Pancreas (tissue), 10 donors: ENCODE data around the gene CATSPERD. TPM values are rescaled to one million over a fixed set of nuclear protein-coding genes. Genes with fewer than 3 reads are reported as not detected.

Source experiments
- ATAC-seq, 4 donors: fragments of 200-7000 bp; cut with Tn5 transposase; one replicate each; pipeline versions ENCODE4 v1.8.0 to v1.9.1; 2020; ENCODE audit warnings: mild to moderate bottlenecking in 4 of 4, moderate library complexity in 4 of 4
- DNase-seq, 6 donors: peaks; one replicate each; pipeline ENCODE4 v3.0.0-alpha.2; 2020
- FAIRE-seq: peaks from 2 replicates; lab custom pipeline; 2012; peaks lifted over from hg19 to GRCh38; lab: Jason Lieb, UNC
- H3K27ac ChIP-seq, 4 donors: fragments of 200-600 bp; sonication (generic); 1 replicate in 3 of 4; 2 replicates in 1 of 4; pipeline versions ENCODE4 v1.5.0 to v1.8.0; 2020
- H3K27me3 ChIP-seq, 4 donors: fragments of 200-600 bp; one replicate each; pipeline ENCODE4 v1.8.0; 2021
- H3K36me3 ChIP-seq, 3 donors: fragments of 200-600 bp; sonication (generic) in 1 of 3; one replicate each; pipeline versions ENCODE4 v1.5.0 to v1.8.0; 2020 to 2021
- H3K4me1 ChIP-seq, 3 donors: fragments of 200-600 bp; one replicate each; pipeline ENCODE4 v1.8.0; 2021
- H3K4me3 ChIP-seq, 4 donors: fragments of 200-600 bp; sonication (generic) in 2 of 4; one replicate each; pipeline versions ENCODE4 v1.5.0 to v1.8.0; 2020 to 2021
- H3K9me3 ChIP-seq, 4 donors: fragments of 200-600 bp; one replicate each; pipeline ENCODE4 v1.8.0; 2021
- CTCF ChIP-seq, 4 donors: fragments of 200-600 bp; sonication (generic) in 3 of 4; IDR thresholded peaks; one replicate each; pipeline versions ENCODE4 v1.5.0 to v1.8.0; 2021; ENCODE audit warnings: antibody characterized with exemption in 4 of 4
- WGBS, 2 donors: extraction: QIAGEN DNeasy Blood & Tissue Kit; methylation state at CpG; one replicate each; pipeline ENCODE4 v1.1.7; 2013; 5-methylcytosine and 5-hydroxymethylcytosine counted together
- intact Hi-C, 3 donors: fragments of 100-400 bp; cut with DNase I; formaldehyde crosslinking; loops; one replicate each; pipeline versions ENCODE4 v1.11.1 to v1.14.2; 2022
- polyA plus RNA-seq, 2 donors: library from polyadenylated mRNA; stranded (reverse); fragments of 200-250 nt; gene quantifications; one replicate each; pipeline ENCODE4 v1.2.3, GENCODE V29; 2013
- total RNA-seq, 6 donors: library from RNA; stranded (reverse); fragmentation: NEBNext Ultra II Directional in 4 of 6; extraction: Animal tissue kit (Norgen Biotek cat#: 25700) in 4 of 6; gene quantifications; one replicate each; pipeline versions ENCODE4 v1.2.1 to v1.2.4, GENCODE V29; 2021 to 2023
- donor health status: healthy with polysubstance abuse.
- donor health status: DM: no; HTN: no; CAD: no; lungs with moderate emphysema.
- donor health status: DM: no; HTN: no; CAD: no.
- donor health status: control.
- donor health status: control.
- donor health status: Bipolar disorder and iron deficiency.
- donor health status: DM: yes; HTN: yes; CAD: no.
- donor health status: DM: no; HTN: no; CAD: no.
- donor health status: DM: no; HTN: no; CAD: no.
- donor health status: DM: yes; HTN: yes; CAD: no.

CATSPERD gene
- total and polyA plus RNA-seq, 8 donors, result not detected

GRCh38 chr19:5806133-5806489 is 85.7 kb downstream of the CATSPERD start:
- TF ChIP-seq CTCF (IDR thresholded peaks at IDR 0.05), result peak in 1 of 4 donors; percentile 3
- Histone ChIP-seq H3K4me3 (peak overlapping the region in 3 of 4 donors; percentile 52 to 61 (median 55)), H3K4me1 (peaks cover 0 to 5% (median 0%) of the 10 kb centered on the region in 3 donors), H3K9me3 (no peaks in the 10 kb centered on the region), H3K27me3 (no peaks in the 10 kb centered on the region), H3K27ac (peak overlapping the region in 1 of 4 donors; percentile 71), H3K36me3 (no peaks in the 10 kb centered on the region)
- intact Hi-C loops, result loop anchor here in 1 of 3 donors (5.0 kb wide), 1 partner anchor 86 kb away; no protein-coding TSS in a partner anchor
- DNase-seq (peak in 3 of 6 donors; percentile 24 to 62 (median 41)), FAIRE-seq (no peak), ATAC-seq (no peak)
- WGBS, 2 donors, result 27% methylated on average over 6 of the region's 6 CpGs

DNA sequence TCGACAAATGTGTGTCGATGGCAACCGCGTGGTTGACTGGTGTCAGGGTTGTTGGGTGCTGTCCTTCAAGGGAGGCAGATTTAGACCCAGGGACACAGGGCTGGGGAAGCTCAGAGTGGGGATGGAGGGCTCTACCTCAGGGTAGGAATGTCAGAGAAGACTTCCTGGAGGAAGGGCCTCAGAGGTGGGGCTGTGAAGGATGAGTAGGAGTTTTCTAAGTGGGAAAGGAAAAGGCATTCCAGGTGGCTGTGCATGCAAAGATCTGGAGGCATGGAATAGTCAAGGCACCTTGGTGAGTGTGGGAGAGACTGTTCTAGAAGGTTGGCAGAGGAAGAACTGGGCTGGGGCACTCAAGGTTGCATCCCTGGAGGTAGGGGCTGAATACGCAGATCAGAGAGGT is 86.5 kb downstream of the CATSPERD start:
- DNase-seq, result no peak
- Histone ChIP-seq H3K36me3 (no peaks in the 10 kb centered on the region), H3K27ac (no peak overlapping the region), H3K4me1 (peaks cover 0 to 5% (median 0%) of the 10 kb centered on the region in 3 donors), H3K4me3 (no peak overlapping the region), H3K9me3 (no peaks in the 10 kb centered on the region), H3K27me3 (no peaks in the 10 kb centered on the region)
- WGBS, 2 donors, result 87 to 90% methylated on average over 5 of the region's 5 CpGs
- no peak for TF ChIP-seq CTCF (IDR thresholded peaks at IDR 0.05)
- ATAC-seq, result no peak
- intact Hi-C loops, result loop anchor here in 1 of 3 donors (5.0 kb wide), 1 partner anchor 85 kb away; no protein-coding TSS in a partner anchor
- FAIRE-seq, result no peak

DNA sequence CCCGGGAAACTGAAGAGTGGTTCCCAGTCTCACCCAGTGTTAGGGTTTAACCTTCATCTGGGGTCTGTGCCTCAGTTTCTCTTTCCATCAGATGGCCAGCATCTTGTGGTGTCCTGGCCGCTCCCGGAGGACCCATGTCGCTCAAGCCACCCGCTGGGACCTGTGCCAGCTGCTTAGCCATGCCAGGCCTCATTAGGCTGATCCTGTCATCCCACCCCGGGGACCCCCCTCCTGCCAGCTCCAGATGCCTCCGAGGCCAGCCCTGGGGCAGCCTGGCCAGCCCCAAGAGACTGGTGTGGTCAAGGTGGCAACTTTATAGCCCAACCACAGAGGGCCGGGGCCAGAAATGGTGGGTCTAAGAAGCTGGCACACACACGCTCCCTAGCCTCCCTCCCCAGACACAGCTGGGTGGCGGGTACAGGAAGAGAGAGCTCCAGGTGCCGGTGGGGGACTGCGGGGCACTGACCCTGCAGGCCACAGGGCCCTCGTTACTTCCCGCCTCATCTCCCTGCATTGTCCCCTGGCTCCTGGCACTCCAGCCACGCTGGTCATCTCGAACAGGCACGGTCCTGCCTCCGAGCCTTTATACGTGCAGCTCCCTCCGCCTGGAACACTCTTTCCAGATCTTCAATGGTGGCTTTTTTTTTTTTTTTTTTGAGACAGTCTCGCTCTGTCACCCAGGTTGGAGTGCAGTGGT is 87.8 kb downstream of the CATSPERD start:
- intact Hi-C loops, result loop anchor here in 1 of 3 donors (5.0 kb wide), 1 partner anchor 84 kb away; no protein-coding TSS in a partner anchor
- Histone ChIP-seq H3K9me3 (no peaks in the 10 kb centered on the region), H3K4me1 (peaks cover 0 to 5% (median 0%) of the 10 kb centered on the region in 3 donors), H3K36me3 (no peaks in the 10 kb centered on the region), H3K27me3 (no peaks in the 10 kb centered on the region), H3K27ac (no peak overlapping the region), H3K4me3 (no peak overlapping the region)
- TF ChIP-seq CTCF (IDR thresholded peaks at IDR 0.05), result no peak
- DNase-seq (peak in 4 of 6 donors; percentile 12 to 73 (median 60)), ATAC-seq (no peak), FAIRE-seq (no peak)
- 83 to 84% methylated on average over 21 of the region's 21 CpGs for WGBS, 2 donors

GRCh38 chr19:5809053-5809452 is 88.6 kb downstream of the CATSPERD start:
- Histone ChIP-seq H3K4me1 (no peaks in the 10 kb centered on the region), H3K4me3 (no peak overlapping the region), H3K27ac (no peak overlapping the region), H3K9me3 (no peaks in the 10 kb centered on the region), H3K36me3 (no peaks in the 10 kb centered on the region), H3K27me3 (no peaks in the 10 kb centered on the region)
- intact Hi-C loops, result loop anchor here in 1 of 3 donors (5.0 kb wide), 1 partner anchor 83 kb away; no protein-coding TSS in a partner anchor
- 89 to 97% methylated on average over 9 of the region's 9 CpGs for WGBS, 2 donors
- no peak for FAIRE-seq
- ATAC-seq, result no peak
- no peak for DNase-seq
- TF ChIP-seq CTCF (IDR thresholded peaks at IDR 0.05), result no peak

DNA sequence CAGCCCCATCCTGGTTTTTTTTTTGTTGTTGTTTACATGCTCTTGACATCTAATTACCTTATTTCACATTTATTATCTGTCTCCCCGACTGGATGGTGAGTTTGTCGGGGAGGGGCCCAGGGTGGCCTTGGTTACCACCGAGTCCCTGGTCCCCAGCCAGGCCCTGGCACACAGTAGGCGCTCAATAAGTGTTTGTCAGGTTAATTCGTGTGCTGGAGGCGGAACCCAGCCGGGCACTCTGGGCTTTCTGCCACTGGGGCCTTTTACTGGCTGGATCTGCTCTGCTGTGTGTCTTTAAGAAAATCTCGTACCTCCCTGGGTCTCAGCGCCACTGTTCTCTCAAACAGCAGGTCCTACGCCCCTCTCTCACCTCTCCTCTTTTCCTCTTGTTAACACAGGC is 89.0 kb downstream of the CATSPERD start:
- no peak overlapping the region for H3K27ac ChIP-seq

More for the DNA sequence above, 89.0 kb downstream of the CATSPERD start:
- FAIRE-seq (no peak), ATAC-seq (no peak), DNase-seq (no peak)
- TF ChIP-seq CTCF (IDR thresholded peaks at IDR 0.05), result no peak
- Histone ChIP-seq H3K4me3 (no peak overlapping the region), H3K27me3 (no peaks in the 10 kb centered on the region), H3K36me3 (no peaks in the 10 kb centered on the region), H3K9me3 (no peaks in the 10 kb centered on the region), H3K4me1 (no peaks in the 10 kb centered on the region)
- WGBS, 2 donors, result 65 to 67% methylated on average over 10 of the region's 10 CpGs
- intact Hi-C loops, result loop anchor here in 1 of 3 donors (5.0 kb wide), 1 partner anchor 83 kb away; no protein-coding TSS in a partner anchor
